SH-SY5Y (cell line): Measurements from ENCODE around the gene PTCD1.

Experiments used
- GATA2 ChIP-seq: IDR thresholded peaks from 2 replicates; pipeline ENCODE4 v1.6.1; 2011; ENCODE audit warnings: mild to moderate bottlenecking, low read depth, low read length
- GATA3 ChIP-seq: IDR thresholded peaks from 2 replicates; pipeline ENCODE4 v1.6.1; 2011; ENCODE audit warnings: low read depth, mild to moderate bottlenecking, low read length, moderate library complexity

- no peak for TF ChIP-seq GATA3
- TF ChIP-seq GATA2: no peak
These were observed 64.2 kb downstream of the PTCD1 start, which contains the start of gene ARPC1B for GRCh38 chr7:99374111-99375064.
